ENCODE measurements around the gene INHA.

The INHA gene

GRCh38 chr2:219559156-219559915 lies 12.8 kb upstream of the INHA start:
- DNase-seq (ENCODE audit: low read depth): no peak

GRCh38 chr2:219560037-219560892 lies 11.8 kb upstream of the INHA start:
- DNase-seq (ENCODE audit: low read depth): no peak

GRCh38 chr2:219560893-219561178 lies 11.3 kb upstream of the INHA start:
- no peak for DNase-seq (ENCODE audit: low read depth)

GRCh38 chr2:219561179-219562048 lies 10.7 kb upstream of the INHA start:
- DNase-seq (ENCODE audit: low read depth): no peak

GRCh38 chr2:219562049-219563020 lies 9.8 kb upstream of the INHA start:
- no peak for DNase-seq (ENCODE audit: low read depth)

GRCh38 chr2:219563271-219563928 lies 8.7 kb upstream of the INHA start:
- no peak for DNase-seq (ENCODE audit: low read depth)

GRCh38 chr2:219565130-219566080 lies 6.7 kb upstream of the INHA start:
- DNase-seq (ENCODE audit: low read depth): no peak

- DNase-seq (ENCODE audit: low read depth): no peak
These were observed 5.5 kb upstream of the INHA start for GRCh38 chr2:219566640-219567039.

- DNase-seq (ENCODE audit: low read depth): no peak
These were observed 5.0 kb upstream of the INHA start for GRCh38 chr2:219567131-219567530.

- no peak for DNase-seq (ENCODE audit: low read depth)
These were observed 4.2 kb upstream of the INHA start for GRCh38 chr2:219567791-219568361.

- no peak for DNase-seq (ENCODE audit: low read depth)
These were observed 3.1 kb upstream of the INHA start for GRCh38 chr2:219569041-219569440.

GRCh38 chr2:219569635-219570034 lies 2.5 kb upstream of the INHA start:
- DNase-seq (ENCODE audit: low read depth): no peak

- DNase-seq (ENCODE audit: low read depth): no peak
These were observed 1.8 kb upstream of the INHA start for GRCh38 chr2:219570194-219570923.

GRCh38 chr2:219570924-219571310 lies 1.2 kb upstream of the INHA start:
- no peak for DNase-seq (ENCODE audit: low read depth)

GRCh38 chr2:219571311-219572236 lies 536 bp upstream of the INHA start, which contains the start of gene OBSL1:
Gene OBSL1, minus strand, starts transcription at chr2:219571539. Its CDS starts 307 bp downstream, at chr2:219571232.
- DNase-seq (ENCODE audit: low read depth): peak; percentile 51

- DNase-seq (ENCODE audit: low read depth): no peak
These were observed 1.1 kb downstream of the INHA start for GRCh38 chr2:219573166-219573565.

All from fibroblast of the conjunctiva (primary cell).